K562 (cell line): ENCODE data around the gene TMEM187. TPM values are rescaled to one million over a fixed set of nuclear protein-coding genes. Genes with fewer than 3 reads are reported as not detected.

Source experiments
- CC2D1A ChIP-seq: fragments of 450-650 bp; IDR thresholded peaks from 2 replicates; pipeline ENCODE4 v1.6.1; 2017; ENCODE audit warnings: mild to moderate bottlenecking
- FOXM1 ChIP-seq, 2 experiments: fragments of 450-650 bp in 1 of 2; sonication (generic) in 1 of 2; formaldehyde crosslinking in 1 of 2; IDR thresholded peaks; 2 replicates each; pipeline versions ENCODE4 v1.6.1 to v1.9.0; 2017 to 2022; ENCODE audit warnings: low read depth in 2 of 2, mild to moderate bottlenecking in 2 of 2, missing genetic modification reagents in 1 of 2, moderate library complexity in 1 of 2
- JUN ChIP-seq, 2 experiments: sonication (generic) in 1 of 2; formaldehyde crosslinking in 1 of 2; IDR thresholded peaks; 2 replicates each; pipeline versions ENCODE4 v1.6.1 to v1.8.0; 2012 to 2022; ENCODE audit warnings: borderline replicate concordance in 2 of 2, mild to moderate bottlenecking in 2 of 2, improper control_type of control experiment in 1 of 2, low read depth in 1 of 2, low read length in 1 of 2, missing genetic modification reagents in 1 of 2
- NEUROD1 ChIP-seq: fragments of 150-350 bp; IDR thresholded peaks from 2 replicates; pipeline ENCODE4 v1.6.1; 2014; ENCODE audit warnings: borderline replicate concordance, low read length, low read depth; ENCODE audit not compliant: partially characterized antibody
- NRF1 ChIP-seq, 2 experiments: fragments of 450-650 bp; IDR thresholded peaks in 1 of 2; conservative IDR thresholded peaks in 1 of 2; 2 replicates each; pipeline ENCODE4 v1.6.1; 2014; ENCODE audit warnings: mild to moderate bottlenecking in 2 of 2
- POLR2G ChIP-seq: fragments of 200-400 bp; formaldehyde crosslinking; IDR thresholded peaks from 2 replicates; pipeline ENCODE4 v1.6.1; 2017; ENCODE audit warnings: low read depth, mild to moderate bottlenecking, antibody characterized with exemption, low read length, moderate library complexity
- ZBTB33 ChIP-seq: sonication (generic); formaldehyde crosslinking; IDR thresholded peaks from 2 replicates; pipeline ENCODE4 v1.8.1; 2023; ENCODE audit warnings: mild to moderate bottlenecking, missing genetic modification reagents
- ZBTB7A ChIP-seq: IDR thresholded peaks from 2 replicates; pipeline ENCODE4 v1.6.1; 2011; ENCODE audit warnings: low read depth, mild to moderate bottlenecking, low read length, moderate library complexity, borderline replicate concordance; ENCODE audit not compliant: control insufficient read depth
- polyA plus RNA-seq, 8 experiments: library from polyadenylated mRNA; depleted of rRNA in 4 of 8; stranded (reverse) in 5 of 8; unstranded in 3 of 8; fragments of >200 nt; fragmentation: Nextera tagmentation in 2 of 8; fragmentation: Illumina TruSeq in 1 of 8; extraction: Ambion mirVana in 2 of 8; extraction: Trizol in 1 of 8; gene quantifications; 2 replicates each; pipeline versions ENCODE4 v1.2.1 to v1.2.3, GENCODE V29; 2011 to 2014; ENCODE audit warnings: inconsistent platforms in 1 of 8, missing spikeins in 1 of 8
- total RNA-seq, 7 experiments: library from RNA; depleted of rRNA in 6 of 7; stranded (reverse); fragments of >200 nt in 6 of 7; fragmentation: Illumina TruSeq in 2 of 7; extraction: Trizol in 2 of 7; gene quantifications; 2 replicates each; pipeline versions ENCODE4 v1.2.1 to v1.2.3, GENCODE V29; 2011 to 2021; ENCODE audit warnings: low replicate concordance in 1 of 7

TMEM187 gene
- total and polyA plus RNA-seq, 9 of the 15 experiments (the other 6 are each of a cell fraction or from before 2014, with no cell fraction given), result 0.13 to 6.4 (median 1.6) TPM

GRCh38 chrX:153981771-153982533 lies 9.4 kb downstream of the TMEM187 start (continued):
- TF ChIP-seq ZBTB33 (peak; percentile 85), JUN (IDR thresholded peaks at IDR 0.05; ENCODE audit: borderline replicate concordance, low read depth, low read length) (no peak), JUN (CRISPR knock-in tag; IDR thresholded peaks at IDR 0.05; ENCODE audit: borderline replicate concordance) (no peak), POLR2G (0 out of 2 replicates have a peak, but pooled peaks have one; percentile 26), ZBTB7A (no peak), CC2D1A (no peak), FOXM1 (IDR thresholded peaks at IDR 0.05; ENCODE audit: low read depth) (no peak), FOXM1 (CRISPR knock-in tag; IDR thresholded peaks at IDR 0.05; ENCODE audit: low read depth) (no peak), NRF1 (conservative IDR thresholded peaks at IDR 0.05 in 1 of 2, IDR thresholded peaks at IDR 0.05 in 1 of 2) (no peak), NEUROD1 (no peak)
- TF ChIP-seq, all 486 proteins: peak for 3
